H4 (cell line): ENCODE results near the gene HS6ST3. TPM values are rescaled to one million over a fixed set of nuclear protein-coding genes. Genes with fewer than 3 reads are reported as not detected.

ENCODE experiments used
- DNase-seq: peaks from one replicate; pipeline ENCODE4 v3.0.0-alpha.2; 2015; ENCODE audit warnings: low spot score
- total RNA-seq: library from RNA; depleted of rRNA; stranded (reverse); fragments of >200 nt; shearing (Covaris generic); gene quantifications from 2 replicates; pipeline ENCODE4 v1.2.3, GENCODE V29; 2014

The HS6ST3 gene
- total RNA-seq, 1 experiment from 2014 or later = 1.6 TPM

- DNase-seq = no peak
These were observed 702.3 kb downstream of the HS6ST3 start for GRCh38 chr13:96792188-96792587.

GRCh38 chr13:96792736-96793403 is 703.0 kb downstream of the HS6ST3 start:
- DNase-seq = no peak

- DNase-seq = no peak
These were observed 703.5 kb downstream of the HS6ST3 start for GRCh38 chr13:96793404-96793755.

GRCh38 chr13:96794669-96795068 is 704.8 kb downstream of the HS6ST3 start:
- DNase-seq = no peak

GRCh38 chr13:96795670-96796069 is 705.8 kb downstream of the HS6ST3 start:
- no peak for DNase-seq

- DNase-seq = no peak
These were observed 706.3 kb downstream of the HS6ST3 start for GRCh38 chr13:96796091-96796633.

- no peak for DNase-seq
These were observed 707.2 kb downstream of the HS6ST3 start for GRCh38 chr13:96797136-96797535.

- no peak for DNase-seq
These were observed 713.7 kb downstream of the HS6ST3 start for GRCh38 chr13:96803456-96804100.

GRCh38 chr13:96804174-96804573 is 714.3 kb downstream of the HS6ST3 start:
- no peak for DNase-seq

GRCh38 chr13:96806746-96807145 is 716.8 kb downstream of the HS6ST3 start:
- DNase-seq = no peak

GRCh38 chr13:96809366-96810096 is 719.6 kb downstream of the HS6ST3 start:
- DNase-seq = no peak

- no peak for DNase-seq
These were observed 720.2 kb downstream of the HS6ST3 start for GRCh38 chr13:96810104-96810503.

GRCh38 chr13:96811049-96811448 is 721.1 kb downstream of the HS6ST3 start:
- DNase-seq = no peak

GRCh38 chr13:96816261-96816660 is 726.4 kb downstream of the HS6ST3 start:
- no peak for DNase-seq

GRCh38 chr13:96816874-96817273 is 727.0 kb downstream of the HS6ST3 start:
- DNase-seq = no peak

- no peak for DNase-seq
These were observed 727.5 kb downstream of the HS6ST3 start for GRCh38 chr13:96817336-96817941.

- no peak for DNase-seq
These were observed 729.5 kb downstream of the HS6ST3 start for GRCh38 chr13:96819375-96819774.

GRCh38 chr13:96821381-96821780 is 731.5 kb downstream of the HS6ST3 start:
- no peak for DNase-seq

- DNase-seq = no peak
These were observed 732.1 kb downstream of the HS6ST3 start for GRCh38 chr13:96821971-96822370.

- DNase-seq = peak; percentile 64
These were observed 733.0 kb downstream of the HS6ST3 start for GRCh38 chr13:96822895-96823294.

GRCh38 chr13:96824140-96824539 is 734.2 kb downstream of the HS6ST3 start:
- no peak for DNase-seq

GRCh38 chr13:96825653-96826052 is 735.7 kb downstream of the HS6ST3 start:
- no peak for DNase-seq
